Adrenal gland (tissue), 12 donors: ENCODE measurements around the gene SORT1. TPM values are rescaled to one million over a fixed set of nuclear protein-coding genes. Genes with fewer than 3 reads are reported as not detected.

Source experiments
- DNase-seq, 7 donors: peaks; one replicate each; pipeline ENCODE4 v3.0.0-alpha.2; 2019 to 2020
- H3K27ac ChIP-seq, 5 donors: fragments of 200-600 bp; sonication (generic) in 4 of 5; 1 replicate in 3 of 5; 2 replicates in 2 of 5; pipeline versions ENCODE4 v1.5.1 to v1.8.0; 2016 to 2020; ENCODE audit warnings: mild to moderate bottlenecking in 1 of 5
- H3K27me3 ChIP-seq: fragments of 200-600 bp; 2 replicates; pipeline ENCODE4 v1.8.0; 2021
- H3K36me3 ChIP-seq, 2 donors: fragments of 200-600 bp; replicated peaks in 1 of 2; 1 replicate in 1 of 2; 2 replicates in 1 of 2; pipeline versions ENCODE4 v1.5.1 to v1.8.0; 2018 to 2022
- H3K4me1 ChIP-seq, 2 donors: fragments of 200-600 bp; replicated peaks in 1 of 2; 1 replicate in 1 of 2; 2 replicates in 1 of 2; pipeline versions ENCODE4 v1.5.1 to v1.8.0; 2018 to 2021
- H3K4me3 ChIP-seq, 4 donors: fragments of 200-600 bp; sonication (generic) in 3 of 4; one replicate each; pipeline ENCODE4 v1.5.1; 2016 to 2018
- H3K9me3 ChIP-seq, 3 donors: fragments of 200-600 bp; sonication (generic) in 1 of 3; replicated peaks in 1 of 3; 1 replicate in 2 of 3; 2 replicates in 1 of 3; pipeline versions ENCODE4 v1.5.1 to v1.8.0; 2016 to 2021
- POLR2A ChIP-seq, 2 donors: fragments of 450-650 bp; IDR thresholded peaks; one replicate each; pipeline ENCODE4 v1.6.1; 2017; ENCODE audit warnings: antibody characterized with exemption in 2 of 2, mild to moderate bottlenecking in 2 of 2, moderate library complexity in 1 of 2
- WGBS, 4 donors: extraction: QIAGEN DNeasy Blood & Tissue Kit in 2 of 4; methylation state at CpG; one replicate each; pipeline versions ENCODE4 v1.1.5 to v1.1.7; 2013 to 2017; 5-methylcytosine and 5-hydroxymethylcytosine counted together
- intact Hi-C, 2 donors: fragments of 100-400 bp; cut with DNase I; formaldehyde crosslinking; loops; one replicate each; pipeline versions ENCODE4 v1.14.1 to v1.15.0; 2022 to 2023
- polyA plus RNA-seq, 3 donors: library from polyadenylated mRNA; stranded (reverse); fragments of 200-250 nt in 2 of 3; fragments of 350-450 nt in 1 of 3; fragmentation: Illumina TruSeq in 1 of 3; extraction: RNeasy Lipid Tissue Mini Kit (QIAGEN cat#74804) in 1 of 3; gene quantifications; one replicate each; pipeline ENCODE4 v1.2.3, GENCODE V29; 2013 to 2014
- total RNA-seq, 9 donors: library from RNA; depleted of rRNA in 4 of 9; stranded (reverse); fragments of >200 nt in 4 of 9; fragments of 120-200 nt in 1 of 9; fragmentation: NEBNext Ultra II Directional in 1 of 9; extraction: Animal tissue kit (Norgen Biotek cat#: 25700) in 1 of 9; gene quantifications; one replicate each; pipeline versions ENCODE4 v1.1.0 to v1.2.4, GENCODE V29; 2013 to 2023
- TF ChIP-seq, protein P1 (sequence below), 6 experiments: fragments of 450-650 bp in 4 of 6; fragments of 200-600 bp in 2 of 6; sonication (generic) in 1 of 6; IDR thresholded peaks; 1 replicate in 5 of 6; 2 replicates in 1 of 6; pipeline versions ENCODE4 v1.5.1 to v1.8.0; 2016 to 2021; ENCODE audit warnings: antibody characterized with exemption in 6 of 6, mild to moderate bottlenecking in 2 of 6, moderate library complexity in 1 of 6
- donor health status: healthy with polysubstance abuse.
- donor health status: Bipolar disorder and iron deficiency.
- donor health status: DM: yes; HTN: yes; CAD: no.
- donor health status: DM: no; HTN: no; CAD: no.
- donor health status: DM: no; HTN: no; CAD: no.
- donor health status: DM: yes; HTN: yes; CAD: no.

The SORT1 gene
- total and polyA plus RNA-seq, 12 donors = 13.4 to 56.8 (median 37.5) TPM

GRCh38 chr1:109425391-109426280 lies 27.9 kb upstream of the SORT1 start:
- intact Hi-C loops = loop anchor here (5.0 to 10.0 kb wide), 3 partner anchors 57 to 109 kb away; partner anchors contain the start of genes ATXN7L2 (in 2 of the 2) and GPR61 (in 1 of the 2)
- TF ChIP-seq, protein P1, sequence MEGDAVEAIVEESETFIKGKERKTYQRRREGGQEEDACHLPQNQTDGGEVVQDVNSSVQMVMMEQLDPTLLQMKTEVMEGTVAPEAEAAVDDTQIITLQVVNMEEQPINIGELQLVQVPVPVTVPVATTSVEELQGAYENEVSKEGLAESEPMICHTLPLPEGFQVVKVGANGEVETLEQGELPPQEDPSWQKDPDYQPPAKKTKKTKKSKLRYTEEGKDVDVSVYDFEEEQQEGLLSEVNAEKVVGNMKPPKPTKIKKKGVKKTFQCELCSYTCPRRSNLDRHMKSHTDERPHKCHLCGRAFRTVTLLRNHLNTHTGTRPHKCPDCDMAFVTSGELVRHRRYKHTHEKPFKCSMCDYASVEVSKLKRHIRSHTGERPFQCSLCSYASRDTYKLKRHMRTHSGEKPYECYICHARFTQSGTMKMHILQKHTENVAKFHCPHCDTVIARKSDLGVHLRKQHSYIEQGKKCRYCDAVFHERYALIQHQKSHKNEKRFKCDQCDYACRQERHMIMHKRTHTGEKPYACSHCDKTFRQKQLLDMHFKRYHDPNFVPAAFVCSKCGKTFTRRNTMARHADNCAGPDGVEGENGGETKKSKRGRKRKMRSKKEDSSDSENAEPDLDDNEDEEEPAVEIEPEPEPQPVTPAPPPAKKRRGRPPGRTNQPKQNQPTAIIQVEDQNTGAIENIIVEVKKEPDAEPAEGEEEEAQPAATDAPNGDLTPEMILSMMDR (IDR thresholded peaks at IDR 0.05) = no peak
- no peak for TF ChIP-seq POLR2A (IDR thresholded peaks at IDR 0.05)
- Histone ChIP-seq H3K4me3 (peak overlapping the region; percentile 81 to 92 (median 87)), H3K4me1 (peaks cover 13 to 37% of the 10 kb centered on the region in 2 donors), H3K27me3 (no peaks in the 10 kb centered on the region), H3K36me3 (peaks cover 0 to 14% of the 10 kb centered on the region in 2 donors), H3K9me3 (no peaks in the 10 kb centered on the region), H3K27ac (peak overlapping the region; percentile 40 to 96 (median 76))
- DNase-seq = peak in 6 of 7 donors; percentile 66 to 77 (median 71)
- WGBS, 4 donors = 0 to 2% (median 1%) methylated on average over 22 to 32 of the region's 32 CpGs

DNA sequence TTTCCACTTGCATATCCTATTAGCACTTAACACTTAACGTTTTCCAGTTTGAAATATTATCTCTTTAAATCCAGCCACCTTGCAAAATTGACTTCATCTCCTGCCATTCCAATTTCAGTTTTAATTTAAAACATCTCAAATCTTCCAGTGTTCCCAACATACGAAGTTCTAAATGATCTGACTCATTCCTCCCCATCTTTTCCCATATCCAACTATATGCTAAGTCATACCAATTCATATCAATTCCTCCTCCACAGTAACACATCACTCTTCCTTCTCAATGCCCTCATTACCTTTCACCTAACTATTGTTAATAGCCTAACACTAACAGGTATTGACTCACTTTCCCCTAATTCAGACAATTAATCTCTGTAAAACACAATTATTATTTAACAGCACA lies 25.8 kb upstream of the SORT1 start:
- no peak for TF ChIP-seq POLR2A (IDR thresholded peaks at IDR 0.05)
- TF ChIP-seq, protein P1 (IDR thresholded peaks at IDR 0.05) = no peak
- intact Hi-C loops = loop anchor here (10.0 kb wide), 2 partner anchors 61 to 111 kb away; partner anchors contain the start of genes ATXN7L2 (in 1 of the 2) and GPR61 (in 1 of the 2)
- 50 to 70% (median 54%) methylated on average over 2 of the region's 2 CpGs for WGBS, 4 donors

DNA sequence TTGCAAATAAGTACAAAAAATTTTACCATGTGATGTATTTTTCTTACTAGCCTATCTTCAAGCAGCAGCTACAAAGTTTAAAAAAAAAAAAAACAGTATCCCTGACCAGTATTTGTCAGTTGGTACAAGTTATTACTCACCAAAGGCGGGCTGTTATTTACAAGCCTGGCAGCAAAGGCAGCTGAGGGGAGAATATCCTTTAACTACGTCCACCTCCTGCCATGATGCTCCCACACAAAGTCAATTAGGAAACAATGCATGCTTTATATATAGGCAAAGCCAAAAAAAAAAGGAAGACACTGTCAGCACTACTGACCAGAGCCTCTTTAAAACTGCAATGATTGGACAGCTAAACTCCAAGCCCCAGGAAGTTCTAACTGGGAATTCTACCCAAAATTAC lies 14.8 kb upstream of the SORT1 start:
- Histone ChIP-seq H3K4me3 (no peak overlapping the region), H3K4me1 (no peaks in the 10 kb centered on the region), H3K27ac (no peak overlapping the region), H3K36me3 (peaks cover 0 to 89% of the 10 kb centered on the region in 2 donors), H3K9me3 (no peaks in the 10 kb centered on the region), H3K27me3 (no peaks in the 10 kb centered on the region)
- TF ChIP-seq, protein P1 (IDR thresholded peaks at IDR 0.05) = no peak
- TF ChIP-seq POLR2A (IDR thresholded peaks at IDR 0.05) = no peak
- WGBS, 4 donors = 56 to 72% (median 61%) methylated on average over 2 of the region's 2 CpGs
- no peak for DNase-seq
- intact Hi-C loops = no loop called here

More for the DNA sequence above, 25.8 kb upstream of the SORT1 start:
- Histone ChIP-seq H3K4me3 (no peak overlapping the region), H3K27ac (no peak overlapping the region), H3K4me1 (peaks cover 13 to 37% of the 10 kb centered on the region in 2 donors), H3K36me3 (peaks cover 0 to 32% of the 10 kb centered on the region in 2 donors), H3K9me3 (no peaks in the 10 kb centered on the region), H3K27me3 (no peaks in the 10 kb centered on the region)
- DNase-seq = no peak

GRCh38 chr1:109404838-109405237 lies 7.1 kb upstream of the SORT1 start:
- intact Hi-C loops = loop anchor here in 1 of 2 donors (5.0 kb wide), 1 partner anchor 143 kb away; no protein-coding TSS in a partner anchor
- Histone ChIP-seq H3K9me3 (no peaks in the 10 kb centered on the region), H3K4me3 (no peak overlapping the region), H3K36me3 (peaks cover 0 to 61% of the 10 kb centered on the region in 2 donors), H3K4me1 (no peaks in the 10 kb centered on the region), H3K27me3 (no peaks in the 10 kb centered on the region), H3K27ac (no peak overlapping the region)
- DNase-seq = no peak
- TF ChIP-seq, protein P1 (IDR thresholded peaks at IDR 0.05) = no peak
- no peak for TF ChIP-seq POLR2A (IDR thresholded peaks at IDR 0.05)
- whole genome bisulfite sequencing, 4 donors = 80 to 89% (median 84%) methylated on average over 4 of the region's 4 CpGs
